GM21360 (cell line): Measurements from ENCODE around the gene CACNA1I.
"Not testable (repeated sequence)": the region's sequence is repeated elsewhere in the genome, so short reads cannot be mapped to it uniquely, and the experiment has no call there.

ENCODE experiments used
- ATAC-seq: cut with Tn5 transposase; IDR thresholded peaks from one replicate; pipeline ENCODE4 v1.9.1; 2021; ENCODE audit warnings: mild to moderate bottlenecking, moderate library complexity; ENCODE audit not compliant: unreplicated experiment

The CACNA1I gene

DNA sequence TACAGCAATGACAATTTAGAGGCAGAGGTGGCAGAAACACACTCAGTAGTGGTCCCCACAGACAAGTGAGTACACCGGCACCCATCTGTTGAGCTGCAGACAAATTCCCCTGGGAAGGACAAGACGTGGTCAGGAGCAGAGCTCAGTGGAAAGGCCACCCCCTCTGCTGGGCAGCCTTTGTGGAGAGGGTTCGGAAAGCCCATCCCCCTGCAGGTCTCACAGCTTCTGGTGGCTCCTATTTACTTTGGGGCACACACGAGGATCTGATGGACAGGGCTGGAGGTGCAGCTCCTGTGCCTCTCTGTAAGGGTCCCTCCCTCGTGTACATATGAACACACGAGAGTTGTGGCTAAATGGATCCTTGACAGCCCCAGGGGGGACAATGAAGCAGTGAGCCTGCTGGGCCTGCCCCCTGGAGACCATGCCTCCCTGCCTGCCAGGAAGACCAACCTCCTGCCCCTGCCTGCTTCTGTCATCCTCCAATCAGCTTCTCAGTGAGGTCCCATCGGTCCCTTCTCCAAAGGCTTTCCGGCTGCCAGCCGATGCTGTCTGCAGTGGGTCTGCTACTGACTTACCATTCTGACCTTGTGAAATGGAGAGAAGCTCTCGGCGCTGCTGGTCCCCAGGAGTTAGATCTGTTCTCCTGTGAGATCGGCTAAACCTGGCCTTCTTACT is 161.5 kb downstream of the CACNA1I start:
- no peak for ATAC-seq

DNA sequence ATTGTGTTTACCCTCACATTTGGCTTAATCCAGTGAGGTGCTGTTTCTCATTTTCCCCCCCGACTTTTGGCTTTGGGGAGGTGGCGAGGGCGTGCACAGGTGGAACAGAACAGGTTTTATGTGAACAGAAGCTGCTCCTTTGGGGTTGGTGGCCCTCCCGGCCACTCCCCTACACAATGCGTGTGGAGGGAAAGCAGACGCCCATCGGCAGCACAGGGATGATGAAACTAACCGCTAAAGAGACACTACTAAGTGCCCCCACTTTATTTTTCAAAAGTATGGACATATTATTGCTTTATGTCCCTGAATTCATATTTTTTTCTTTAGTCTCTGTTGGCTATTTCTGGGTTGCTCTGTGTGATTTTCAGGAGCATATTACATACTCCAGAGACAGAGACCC is 162.1 kb downstream of the CACNA1I start:
- no peak for ATAC-seq

DNA sequence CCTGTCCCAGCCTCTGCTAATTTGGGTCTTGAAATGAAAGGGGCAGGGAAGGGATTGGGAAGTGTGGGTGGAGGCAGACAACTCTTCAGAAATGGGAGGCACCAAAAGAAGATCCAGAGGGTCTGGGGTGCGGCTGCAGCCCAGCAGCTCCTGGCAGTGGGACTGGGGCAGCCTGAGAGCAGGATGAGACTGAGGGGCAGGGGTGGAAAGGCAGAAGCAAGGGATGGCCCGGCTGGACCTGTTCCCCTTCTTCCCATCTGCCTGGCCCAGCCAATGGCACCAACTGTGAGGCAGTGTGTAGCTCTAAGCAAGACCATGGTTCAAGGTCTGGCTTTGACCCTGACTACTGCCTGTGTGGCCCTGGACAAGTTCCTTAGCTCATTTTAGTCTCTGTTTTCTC is 162.6 kb downstream of the CACNA1I start:
- no peak for ATAC-seq

DNA sequence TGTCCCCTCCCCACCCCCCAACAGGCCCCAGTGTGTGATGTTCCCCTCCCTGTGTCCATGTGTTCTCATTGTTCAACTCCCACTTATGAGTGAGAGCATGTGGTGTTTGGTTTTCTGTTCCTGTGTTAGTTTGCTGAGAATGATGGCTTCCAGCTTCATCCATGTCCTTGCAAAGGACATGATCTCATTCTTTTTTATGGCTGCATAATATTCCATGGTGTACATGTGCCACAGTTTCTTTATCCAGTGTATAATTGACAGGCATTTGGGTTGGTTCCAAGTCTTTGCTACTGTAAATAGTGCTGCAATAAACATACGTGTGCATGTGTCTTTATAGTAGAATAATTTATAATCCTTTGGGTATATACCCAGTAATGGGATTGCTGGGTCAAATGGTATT is 163.5 kb downstream of the CACNA1I start:
- not testable (repeated sequence) for ATAC-seq

DNA sequence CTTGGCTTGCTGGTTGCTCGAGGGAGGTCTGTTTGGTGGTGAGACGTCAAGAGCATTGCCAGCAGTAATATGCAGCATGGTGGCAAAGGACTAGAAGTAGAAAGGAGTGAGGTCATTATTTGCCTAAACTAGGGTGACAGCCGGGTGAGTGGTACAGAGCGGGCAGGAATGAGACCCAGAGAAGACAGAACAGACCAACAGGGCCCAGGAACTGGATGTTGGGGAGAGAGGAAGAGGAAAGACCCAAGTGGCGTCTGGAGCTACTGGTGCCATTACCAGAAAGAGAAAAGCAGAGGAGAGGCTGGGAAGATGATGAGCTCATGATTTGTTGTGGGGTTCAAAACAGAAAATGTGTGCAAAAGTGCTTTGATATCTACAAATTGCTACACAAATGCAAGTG is 164.3 kb downstream of the CACNA1I start:
- ATAC-seq: no peak

DNA sequence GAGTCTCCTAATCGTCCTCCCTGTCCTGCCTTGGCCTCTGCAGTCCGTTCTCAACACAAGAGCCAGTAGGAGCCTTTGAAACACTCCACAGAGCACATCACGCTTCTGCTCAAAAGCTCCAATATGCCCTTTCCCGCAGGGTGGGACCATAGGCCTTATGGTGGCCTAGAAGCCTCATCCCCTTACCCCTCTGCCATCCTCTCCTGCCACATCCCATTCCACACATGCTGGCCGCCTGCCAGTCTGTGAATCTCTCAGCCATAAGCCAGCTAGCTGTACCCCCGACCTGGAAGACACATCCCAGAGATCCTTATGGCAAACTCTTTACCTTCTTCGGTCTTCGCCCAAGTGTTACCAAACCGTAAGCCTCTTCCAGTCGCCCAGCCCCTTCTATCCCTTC is 165.2 kb downstream of the CACNA1I start:
- no peak for ATAC-seq

DNA sequence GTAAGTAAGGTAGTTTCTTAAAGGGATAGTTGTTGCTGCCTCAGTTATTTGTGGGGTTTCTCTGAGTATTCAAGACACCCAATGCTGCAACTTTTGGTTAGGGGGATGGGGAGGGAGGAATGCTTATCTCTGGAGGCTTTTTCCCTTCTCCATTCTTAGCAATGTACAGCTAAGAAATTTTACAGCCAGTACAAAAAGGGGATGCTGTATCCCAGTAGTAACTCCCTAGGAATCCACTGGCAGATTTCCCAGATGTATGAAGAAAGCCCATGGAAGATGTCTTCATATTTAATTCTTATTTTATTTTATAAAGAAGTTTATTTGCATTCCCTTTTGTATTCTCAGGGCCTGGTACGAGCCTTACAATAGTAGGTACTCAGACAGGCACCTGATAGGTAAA is 168.2 kb downstream of the CACNA1I start:
- no peak for ATAC-seq
